Putamen (tissue), 1 donor: ENCODE results near the gene FHL3.
"Not testable (repeated sequence)": the region's sequence is repeated elsewhere in the genome, so short reads cannot be mapped to it uniquely, and the experiment has no call there.

Source experiments
- DNase-seq: peaks from one replicate; pipeline ENCODE4 v3.0.0-alpha.2; 2016; ENCODE audit warnings: low spot score

FHL3 gene

GRCh38 chr1:37987679-37988078, 17.6 kb downstream of the FHL3 start:
- DNase-seq, result no peak

- no peak for DNase-seq
Measured at GRCh38 chr1:37983546-37983945, 21.8 kb downstream of the FHL3 start.

- DNase-seq, result no peak
Measured at GRCh38 chr1:37978541-37978940, 26.8 kb downstream of the FHL3 start.

GRCh38 chr1:37975083-37975482, 30.2 kb downstream of the FHL3 start:
- DNase-seq, result not testable (repeated sequence)

GRCh38 chr1:37974567-37974966, 30.7 kb downstream of the FHL3 start:
- no peak for DNase-seq

- not testable (repeated sequence) for DNase-seq
Measured at GRCh38 chr1:37973684-37974083, 31.6 kb downstream of the FHL3 start.

- DNase-seq, result no peak
Measured at GRCh38 chr1:37965301-37965700, 40.0 kb downstream of the FHL3 start.

- DNase-seq, result not testable (repeated sequence)
Measured at GRCh38 chr1:37964106-37964505, 41.2 kb downstream of the FHL3 start.

GRCh38 chr1:37958690-37959089, 46.6 kb downstream of the FHL3 start:
- DNase-seq, result no peak

- DNase-seq, result no peak
Measured at GRCh38 chr1:37955685-37956084, 49.6 kb downstream of the FHL3 start.

- no peak for DNase-seq
Measured at GRCh38 chr1:37954316-37954971, 50.9 kb downstream of the FHL3 start.

GRCh38 chr1:37952738-37953137, 52.6 kb downstream of the FHL3 start:
- no peak for DNase-seq

- DNase-seq, result no peak
Measured at GRCh38 chr1:37951783-37952624, 53.3 kb downstream of the FHL3 start.

- DNase-seq, result no peak
Measured at GRCh38 chr1:37951041-37951782, 54.1 kb downstream of the FHL3 start.

GRCh38 chr1:37949524-37950152, 55.7 kb downstream of the FHL3 start:
- DNase-seq, result no peak

GRCh38 chr1:37948841-37949240, 56.5 kb downstream of the FHL3 start:
- DNase-seq, result no peak

- no peak for DNase-seq
Measured at GRCh38 chr1:37948166-37948565, 57.1 kb downstream of the FHL3 start.

- DNase-seq, result no peak
Measured at GRCh38 chr1:37947364-37947763, 58.0 kb downstream of the FHL3 start.
